Fibroblast of mammary gland (primary cell): Measurements from ENCODE around the gene MEGF6.

Experiments
- DNase-seq: peaks from one replicate; pipeline ENCODE4 v3.0.0-alpha.2; 2010; ENCODE audit warnings: low read depth
- H3K4me3 ChIP-seq: 2 replicates; pipeline ENCODE4 v1.5.1; 2011; ENCODE audit warnings: low read depth, mild to moderate bottlenecking, low read length, moderate library complexity; ENCODE audit not compliant: control insufficient read depth
- CTCF ChIP-seq: conservative IDR thresholded peaks from 2 replicates; pipeline ENCODE4 v1.5.1; 2011; ENCODE audit warnings: low read depth, low read length, inconsistent platforms; ENCODE audit not compliant: control insufficient read depth, insufficient read depth

MEGF6 gene

GRCh38 chr1:3491291-3492246, 119.7 kb downstream of the MEGF6 start:
- no peak overlapping the region for H3K4me3 ChIP-seq
- TF ChIP-seq CTCF: peak; percentile 71
- DNase-seq: peak; percentile 21

- no peak for TF ChIP-seq CTCF
- no peak for DNase-seq
These were observed 121.1 kb downstream of the MEGF6 start for GRCh38 chr1:3490046-3490745.

GRCh38 chr1:3488432-3488831, 122.9 kb downstream of the MEGF6 start:
- DNase-seq: no peak
- TF ChIP-seq CTCF: no peak
- no peak overlapping the region for H3K4me3 ChIP-seq

More at GRCh38 chr1:3490046-3490745, 121.1 kb downstream of the MEGF6 start:
- H3K4me3 ChIP-seq: no peak overlapping the region

GRCh38 chr1:3485016-3485415, 126.3 kb downstream of the MEGF6 start:
- TF ChIP-seq CTCF: no peak
- H3K4me3 ChIP-seq: no peak overlapping the region
- DNase-seq: no peak

GRCh38 chr1:3483801-3484444, 127.4 kb downstream of the MEGF6 start:
- no peak overlapping the region for H3K4me3 ChIP-seq
- peak; percentile 67 for TF ChIP-seq CTCF
- peak; percentile 4 for DNase-seq

GRCh38 chr1:3483380-3483779, 127.9 kb downstream of the MEGF6 start:
- TF ChIP-seq CTCF: no peak
- DNase-seq: no peak
- H3K4me3 ChIP-seq: no peak overlapping the region
